ENCODE data around the gene GYS1.

The GYS1 gene

GRCh38 chr19:49004133-49004532 lies 11.0 kb upstream of the GYS1 start:
- TF ChIP-seq CTCF (IDR thresholded peaks at IDR 0.05) = no peak

- peak; percentile 32; the same call in 1 of the 2 replicates for TF ChIP-seq CTCF (IDR thresholded peaks at IDR 0.05)
Observed at GRCh38 chr19:48999481-49000325, 6.6 kb upstream of the GYS1 start.

GRCh38 chr19:48997972-48998371 lies 4.9 kb upstream of the GYS1 start:
- peak; percentile 29; the same call in 1 of the 2 replicates for TF ChIP-seq CTCF (IDR thresholded peaks at IDR 0.05)

DNA sequence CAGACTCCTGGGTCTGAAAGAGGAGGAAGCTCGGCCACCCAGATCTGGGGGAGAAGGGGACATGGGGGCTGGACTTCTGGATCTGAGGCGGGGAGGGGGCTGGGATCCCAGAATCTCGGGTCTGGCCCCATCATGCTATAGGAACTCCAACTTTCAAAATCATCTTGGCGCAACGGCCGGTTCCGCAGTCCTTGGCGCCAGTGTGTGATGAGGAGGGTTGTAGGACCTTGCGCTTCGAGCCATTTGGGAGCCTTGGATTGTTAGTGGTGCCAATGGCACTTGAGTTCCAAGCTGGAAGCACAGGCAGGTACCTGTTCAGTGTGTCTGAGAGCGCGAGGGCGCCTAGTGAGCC lies 902 bp upstream of the GYS1 start:
- TF ChIP-seq CTCF (IDR thresholded peaks at IDR 0.05) = no peak

GRCh38 chr19:48992581-48993174 lies 431 bp downstream of the GYS1 start:
- TF ChIP-seq CTCF (IDR thresholded peaks at IDR 0.05) = no peak

- no peak for TF ChIP-seq CTCF (IDR thresholded peaks at IDR 0.05)
Observed at GRCh38 chr19:48991873-48992580, 1.1 kb downstream of the GYS1 start.

DNA sequence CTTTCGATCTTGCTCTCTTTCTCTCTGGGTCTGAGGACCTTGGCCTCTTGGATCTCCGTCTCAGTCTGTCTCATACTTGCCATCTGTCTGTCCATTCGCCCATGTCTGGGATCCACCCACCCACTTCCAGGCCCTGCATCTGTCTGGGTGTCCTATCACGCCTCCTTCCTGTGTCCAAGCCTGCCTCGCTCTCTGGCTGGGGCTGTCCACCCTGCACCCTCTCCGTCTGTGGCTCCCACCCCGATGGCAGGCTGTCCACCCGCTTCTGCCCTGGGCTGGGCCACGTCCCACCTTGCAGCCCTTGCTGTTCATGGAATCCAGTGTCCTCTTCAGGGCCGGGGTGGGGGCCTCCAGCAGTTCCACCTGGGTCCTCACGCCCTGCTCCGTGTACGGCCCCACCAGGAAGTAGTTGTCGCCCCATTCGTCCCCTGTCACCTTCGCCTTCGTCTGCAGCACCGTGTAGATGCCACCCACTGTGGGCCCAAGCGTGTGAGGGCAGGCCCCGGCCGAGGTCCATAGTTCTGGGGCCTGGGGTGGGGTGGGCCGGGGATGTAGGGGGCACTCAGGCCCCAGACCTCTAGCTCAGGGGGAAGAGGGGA lies 2.0 kb downstream of the GYS1 start:
- TF ChIP-seq CTCF (IDR thresholded peaks at IDR 0.05) = no peak
